HG03575 (cell line): ENCODE results near the gene FARS2.
"Not testable (repeated sequence)": the region's sequence is repeated elsewhere in the genome, so short reads cannot be mapped to it uniquely, and the experiment has no call there.

ENCODE experiments used
- ATAC-seq: cut with Tn5 transposase; IDR thresholded peaks from one replicate; pipeline ENCODE4 v1.9.1; 2021; ENCODE audit not compliant: unreplicated experiment, insufficient number of reproducible peaks, low FRiP score; ENCODE audit errors: extremely low read depth

Gene FARS2

GRCh38 chr6:5771211-5771610 is 509.9 kb downstream of the FARS2 start:
- no peak for ATAC-seq

- ATAC-seq, result no peak
Observed at GRCh38 chr6:5771759-5772390, 510.6 kb downstream of the FARS2 start.

- no peak for ATAC-seq
Observed at GRCh38 chr6:5772408-5773120, 511.3 kb downstream of the FARS2 start.

- no peak for ATAC-seq
Observed at GRCh38 chr6:5776104-5776503, 514.8 kb downstream of the FARS2 start.

GRCh38 chr6:5776706-5777390 is 515.5 kb downstream of the FARS2 start:
- no peak for ATAC-seq

- ATAC-seq, result peak; percentile 67
Observed at GRCh38 chr6:5778317-5778857, 517.1 kb downstream of the FARS2 start.

GRCh38 chr6:5778906-5779305 is 517.6 kb downstream of the FARS2 start:
- ATAC-seq, result no peak

- ATAC-seq, result no peak
Observed at GRCh38 chr6:5781019-5781418, 519.7 kb downstream of the FARS2 start.

GRCh38 chr6:5781966-5782556 is 520.7 kb downstream of the FARS2 start:
- ATAC-seq, result no peak

GRCh38 chr6:5782783-5783547 is 521.7 kb downstream of the FARS2 start:
- no peak for ATAC-seq

GRCh38 chr6:5783584-5784089 is 522.3 kb downstream of the FARS2 start:
- no peak for ATAC-seq

- ATAC-seq, result no peak
Observed at GRCh38 chr6:5785249-5785648, 523.9 kb downstream of the FARS2 start.

- ATAC-seq, result no peak
Observed at GRCh38 chr6:5786321-5786968, 525.1 kb downstream of the FARS2 start.

- ATAC-seq, result no peak
Observed at GRCh38 chr6:5786969-5787720, 525.8 kb downstream of the FARS2 start.

GRCh38 chr6:5789426-5789825 is 528.1 kb downstream of the FARS2 start:
- not testable (repeated sequence) for ATAC-seq

GRCh38 chr6:5796555-5796954 is 535.2 kb downstream of the FARS2 start:
- not testable (repeated sequence) for ATAC-seq

- not testable (repeated sequence) for ATAC-seq
Observed at GRCh38 chr6:5806406-5806805, 545.1 kb downstream of the FARS2 start.

- no peak for ATAC-seq
Observed at GRCh38 chr6:5809450-5809849, 548.1 kb downstream of the FARS2 start.
